Lung (tissue), 12 donors: ENCODE data around the gene LRRC51. TPM values are rescaled to one million over a fixed set of nuclear protein-coding genes. Genes with fewer than 3 reads are reported as not detected.
A peak's percentile ranks its signal among the peaks of the same experiment; 100 is the strongest.

Source experiments
- ATAC-seq: fragments of 200-7000 bp; cut with Tn5 transposase; one replicate; pipeline ENCODE4 v1.9.1; 2020; ENCODE audit warnings: moderate number of reproducible peaks; ENCODE audit not compliant: insufficient read depth, low FRiP score
- DNase-seq, 3 donors: peaks; one replicate each; pipeline ENCODE4 v3.0.0-alpha.2; 2013 to 2017
- H3K27ac ChIP-seq, 2 donors: one replicate each; pipeline ENCODE4 v1.5.1; 2013; ENCODE audit warnings: mild to moderate bottlenecking in 2 of 2, moderate library complexity in 2 of 2, control low read depth in 1 of 2, inconsistent platforms in 1 of 2, low read depth in 1 of 2, low read length in 1 of 2
- H3K27me3 ChIP-seq, 3 donors: one replicate each; pipeline ENCODE4 v1.5.1; 2013; ENCODE audit warnings: low read length in 2 of 3; ENCODE audit not compliant: control insufficient read depth in 3 of 3, insufficient read depth in 3 of 3
- H3K36me3 ChIP-seq, 4 donors: one replicate each; pipeline ENCODE4 v1.5.1; 2013; ENCODE audit warnings: low read length in 4 of 4, mild to moderate bottlenecking in 1 of 4, moderate library complexity in 1 of 4; ENCODE audit not compliant: control insufficient read depth in 4 of 4, insufficient read depth in 4 of 4
- H3K4me1 ChIP-seq, 5 donors: one replicate each; pipeline ENCODE4 v1.5.1; 2013; ENCODE audit warnings: low read length in 5 of 5, mild to moderate bottlenecking in 2 of 5, moderate library complexity in 1 of 5; ENCODE audit not compliant: control insufficient read depth in 5 of 5, insufficient read depth in 5 of 5
- H3K4me3 ChIP-seq: one replicate; pipeline ENCODE4 v1.5.1; 2013; ENCODE audit warnings: mild to moderate bottlenecking, control low read depth, moderate library complexity
- H3K9ac ChIP-seq, 2 donors: one replicate each; pipeline ENCODE4 v1.5.1; 2013; ENCODE audit warnings: low read length in 2 of 2, control low read depth in 1 of 2; ENCODE audit not compliant: insufficient read depth in 1 of 2
- H3K9me3 ChIP-seq, 4 donors: one replicate each; pipeline ENCODE4 v1.5.1; 2013; ENCODE audit warnings: low read length in 3 of 4, mild to moderate bottlenecking in 1 of 4, moderate library complexity in 1 of 4; ENCODE audit not compliant: control insufficient read depth in 4 of 4, insufficient read depth in 3 of 4
- CTCF ChIP-seq: IDR thresholded peaks from 2 replicates; pipeline ENCODE4 v1.5.1; 2012; ENCODE audit warnings: mild to moderate bottlenecking; ENCODE audit errors: control extremely low read depth, extremely low read depth
- WGBS, 2 donors: extraction: QIAGEN DNeasy Blood & Tissue Kit; methylation state at CpG; one replicate each; pipeline ENCODE4 v1.1.7; 2013; 5-methylcytosine and 5-hydroxymethylcytosine counted together
- polyA plus RNA-seq, 2 donors: library from polyadenylated mRNA; stranded (reverse); fragments of 200-250 nt; gene quantifications; one replicate each; pipeline ENCODE4 v1.2.1, GENCODE V29; 2013
- total RNA-seq, 2 donors: library from RNA; depleted of rRNA in 1 of 2; stranded (reverse); fragments of >200 nt in 1 of 2; gene quantifications; one replicate each; pipeline ENCODE4 v1.2.1, GENCODE V29; 2014 to 2021
- donor health status: control.
- donor health status: control.
- donor health status: Bipolar disorder and iron deficiency.
- donor health status: healthy.
- donor health status: DM: yes; HTN: yes; CAD: no.

LRRC51 gene
- total and polyA plus RNA-seq, 4 donors, result 10.4 to 29.6 (median 19.8) TPM

- DNase-seq (no peak), ATAC-seq (no peak)
- no peak overlapping the region for H3K4me3 ChIP-seq
- peaks cover 11 to 30% (median 24%) of the 10 kb centered on the region in 5 donors for H3K4me1 ChIP-seq
- peaks cover 0 to 3% (median under 1%) of the 10 kb centered on the region in 4 donors for H3K36me3 ChIP-seq
- no peak for TF ChIP-seq CTCF
- no peaks in the 10 kb centered on the region for H3K9me3 ChIP-seq
- H3K27me3 ChIP-seq, result no peaks in the 10 kb centered on the region
- peak overlapping the region; percentile 82 to 97 for H3K27ac ChIP-seq
- H3K9ac ChIP-seq, result no peak overlapping the region
Observed at GRCh38 chr11:72069200-72069599, 11.4 kb upstream of the LRRC51 start.

GRCh38 chr11:72069787-72070251, 10.8 kb upstream of the LRRC51 start:
- Histone ChIP-seq H3K27me3 (no peaks in the 10 kb centered on the region), H3K27ac (peak overlapping the region; percentile 82 to 97), H3K9me3 (no peaks in the 10 kb centered on the region), H3K36me3 (peaks cover 0 to 3% (median under 1%) of the 10 kb centered on the region in 4 donors), H3K9ac (peak overlapping the region in 1 of 2 donors; percentile 46), H3K4me1 (peaks cover 11 to 30% (median 24%) of the 10 kb centered on the region in 5 donors), H3K4me3 (no peak overlapping the region)
- whole genome bisulfite sequencing, 2 donors, result 0 to 4% methylated on average over 2 of the region's 2 CpGs
- peak; percentile 99 for ATAC-seq
- peak; percentile 28 to 65 (median 41) for DNase-seq
- no peak for TF ChIP-seq CTCF

- H3K4me1 ChIP-seq, result peaks cover 14 to 30% (median 24%) of the 10 kb centered on the region in 5 donors
- WGBS, 2 donors, result 92 to 93% methylated on average over 7 of the region's 7 CpGs
- no peak for ATAC-seq
Observed at GRCh38 chr11:72070491-72070890, 10.2 kb upstream of the LRRC51 start.

More at GRCh38 chr11:72070491-72070890, 10.2 kb upstream of the LRRC51 start:
- no peak for DNase-seq
- Histone ChIP-seq H3K36me3 (peaks cover 0 to 3% (median under 1%) of the 10 kb centered on the region in 4 donors), H3K9me3 (no peaks in the 10 kb centered on the region), H3K9ac (peak overlapping the region in 1 of 2 donors; percentile 46), H3K4me3 (no peak overlapping the region), H3K27me3 (no peaks in the 10 kb centered on the region), H3K27ac (peak overlapping the region; percentile 64 to 97)
- no peak for TF ChIP-seq CTCF
